ENCODE data around the gene RPS6KB2. TPM values are rescaled to one million over a fixed set of nuclear protein-coding genes. Genes with fewer than 3 reads are reported as not detected.

Gene RPS6KB2
- total RNA-seq, 2 donors from 2014 or later = 54.5 to 72.9 TPM

DNA sequence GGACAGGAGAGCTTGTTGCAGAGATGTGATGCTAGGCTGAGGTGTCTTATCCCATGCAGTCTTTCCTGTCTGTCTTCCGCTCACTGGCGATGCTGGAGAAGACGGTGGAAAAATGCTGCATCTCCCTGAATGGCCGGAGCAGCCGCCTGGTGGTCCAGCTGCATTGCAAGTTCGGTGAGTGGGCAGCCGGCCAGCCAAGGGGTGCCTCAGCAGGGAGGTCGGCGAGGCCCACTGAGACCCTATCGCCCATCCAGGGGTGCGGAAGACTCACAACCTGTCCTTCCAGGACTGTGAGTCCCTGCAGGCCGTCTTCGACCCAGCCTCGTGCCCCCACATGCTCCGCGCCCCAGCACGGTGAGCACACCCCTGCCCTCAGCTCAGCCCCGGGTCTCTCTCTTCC lies 34.9 kb upstream of the RPS6KB2 start:
- Histone ChIP-seq H3K36me3 (peaks cover 3 to 4% of the 10 kb centered on the region in 2 donors), H3K27me3 (replicated peaks; ENCODE audit: insufficient read depth) (no peaks in the 10 kb centered on the region), H3K9me3 (no peaks in the 10 kb centered on the region), H3K4me1 (replicated peaks) (peaks cover 6% of the 10 kb centered on the region), H3K4me3 (no peak overlapping the region), H3K27ac (no peak overlapping the region)
- 90% methylated on average over 18 of the region's 18 CpGs for WGBS
- TF ChIP-seq POLR2A (IDR thresholded peaks at IDR 0.05) = no peak
- no peak for DNase-seq (ENCODE audit: low spot score)
- intact Hi-C loops (cut with DNase I) = no loop called here

DNA sequence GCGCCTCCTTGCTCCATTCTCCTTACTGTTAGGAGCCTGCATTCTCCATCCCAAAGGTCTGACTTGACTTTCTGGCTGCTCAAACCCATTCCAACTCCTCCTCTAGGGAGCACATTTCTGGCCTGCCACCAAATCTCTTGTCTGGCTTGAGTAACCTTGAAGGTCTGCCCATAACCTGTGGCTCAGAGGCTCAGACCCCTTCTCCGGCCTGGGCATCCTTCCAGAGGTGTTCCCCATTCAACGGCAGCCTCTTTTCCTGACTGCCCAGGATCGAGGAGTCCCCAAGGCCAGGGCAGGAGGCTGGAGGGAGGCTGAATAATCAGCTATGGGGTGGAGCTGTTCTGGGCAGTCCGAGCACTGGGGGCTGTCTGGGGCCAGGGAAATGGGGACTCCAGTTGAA lies 34.3 kb upstream of the RPS6KB2 start:
- TF ChIP-seq POLR2A (IDR thresholded peaks at IDR 0.05) (no peak), POLR2AphosphoS5 (IDR thresholded peaks at IDR 0.05) (no peak)
- TF ChIP-seq, protein P1, sequence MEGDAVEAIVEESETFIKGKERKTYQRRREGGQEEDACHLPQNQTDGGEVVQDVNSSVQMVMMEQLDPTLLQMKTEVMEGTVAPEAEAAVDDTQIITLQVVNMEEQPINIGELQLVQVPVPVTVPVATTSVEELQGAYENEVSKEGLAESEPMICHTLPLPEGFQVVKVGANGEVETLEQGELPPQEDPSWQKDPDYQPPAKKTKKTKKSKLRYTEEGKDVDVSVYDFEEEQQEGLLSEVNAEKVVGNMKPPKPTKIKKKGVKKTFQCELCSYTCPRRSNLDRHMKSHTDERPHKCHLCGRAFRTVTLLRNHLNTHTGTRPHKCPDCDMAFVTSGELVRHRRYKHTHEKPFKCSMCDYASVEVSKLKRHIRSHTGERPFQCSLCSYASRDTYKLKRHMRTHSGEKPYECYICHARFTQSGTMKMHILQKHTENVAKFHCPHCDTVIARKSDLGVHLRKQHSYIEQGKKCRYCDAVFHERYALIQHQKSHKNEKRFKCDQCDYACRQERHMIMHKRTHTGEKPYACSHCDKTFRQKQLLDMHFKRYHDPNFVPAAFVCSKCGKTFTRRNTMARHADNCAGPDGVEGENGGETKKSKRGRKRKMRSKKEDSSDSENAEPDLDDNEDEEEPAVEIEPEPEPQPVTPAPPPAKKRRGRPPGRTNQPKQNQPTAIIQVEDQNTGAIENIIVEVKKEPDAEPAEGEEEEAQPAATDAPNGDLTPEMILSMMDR (IDR thresholded peaks at IDR 0.05) = no peak
- no peak for DNase-seq (ENCODE audit: low spot score)
- Histone ChIP-seq H3K4me3 (no peak overlapping the region), H3K9me3 (no peaks in the 10 kb centered on the region), H3K27me3 (replicated peaks; ENCODE audit: insufficient read depth) (no peaks in the 10 kb centered on the region), H3K4me1 (replicated peaks) (peaks cover 6% of the 10 kb centered on the region), H3K36me3 (peaks cover 6 to 9% of the 10 kb centered on the region in 2 donors), H3K27ac (no peak overlapping the region)
- intact Hi-C loops (cut with DNase I) = no loop called here
- 84% methylated on average over 5 of the region's 5 CpGs for WGBS

DNA sequence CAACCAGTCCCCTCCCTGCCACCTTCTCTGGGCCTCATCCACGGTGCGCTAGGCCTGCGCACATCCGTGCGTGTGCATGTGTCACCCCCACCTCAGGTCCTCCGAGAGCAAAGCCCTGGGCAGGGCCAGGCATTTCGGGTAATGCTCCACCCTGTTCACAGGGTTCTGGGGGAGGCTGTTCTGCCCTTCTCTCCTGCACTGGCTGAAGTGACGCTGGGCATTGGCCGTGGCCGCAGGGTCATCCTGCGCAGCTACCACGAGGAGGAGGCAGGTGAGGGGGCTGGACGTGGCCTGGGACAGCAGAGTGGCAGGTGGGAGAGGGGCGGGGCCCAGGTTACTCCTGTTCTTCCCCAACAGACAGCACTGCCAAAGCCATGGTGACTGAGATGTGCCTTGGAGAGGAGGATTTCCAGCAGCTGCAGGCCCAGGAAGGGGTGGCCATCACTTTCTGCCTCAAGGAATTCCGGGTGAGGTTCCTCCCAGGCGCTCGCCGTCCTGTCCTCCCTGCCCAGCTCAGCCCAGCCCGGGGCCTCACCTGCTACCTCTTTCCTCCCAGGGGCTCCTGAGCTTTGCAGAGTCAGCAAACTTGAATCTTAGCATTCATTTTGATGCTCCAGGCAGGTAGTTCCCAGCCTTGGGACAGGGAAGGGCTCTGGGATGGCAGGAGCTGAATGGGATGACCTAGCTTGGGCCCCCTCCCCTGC lies 32.6 kb upstream of the RPS6KB2 start:
- intact Hi-C loops (cut with DNase I) = no loop called here
- Histone ChIP-seq H3K36me3 (peaks cover 6 to 13% of the 10 kb centered on the region in 2 donors), H3K4me1 (replicated peaks) (peaks cover 20% of the 10 kb centered on the region), H3K27me3 (replicated peaks; ENCODE audit: insufficient read depth) (no peaks in the 10 kb centered on the region), H3K9me3 (no peaks in the 10 kb centered on the region), H3K27ac (no peak overlapping the region), H3K4me3 (no peak overlapping the region)
- no peak for TF ChIP-seq POLR2A (IDR thresholded peaks at IDR 0.05)
- TF ChIP-seq, protein P1 (IDR thresholded peaks at IDR 0.05) = no peak
- TF ChIP-seq POLR2AphosphoS5 (IDR thresholded peaks at IDR 0.05) = no peak
- DNase-seq (ENCODE audit: low spot score) = no peak
- 80% methylated on average over 19 of the region's 19 CpGs for WGBS

DNA sequence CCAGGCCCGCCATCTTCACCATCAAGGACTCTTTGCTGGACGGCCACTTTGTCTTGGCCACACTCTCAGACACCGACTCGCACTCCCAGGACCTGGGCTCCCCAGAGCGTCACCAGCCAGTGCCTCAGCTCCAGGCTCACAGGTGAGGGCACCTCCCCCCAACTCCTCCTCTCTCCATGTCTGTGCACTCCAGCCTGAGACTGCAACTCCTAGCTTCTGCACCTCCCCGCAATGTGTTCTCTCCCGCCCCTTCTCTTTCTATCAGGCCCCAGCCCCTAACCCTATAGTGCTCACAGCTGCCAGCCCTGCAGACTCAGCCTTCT lies 32.1 kb upstream of the RPS6KB2 start:
- no peaks in the 10 kb centered on the region for H3K9me3 ChIP-seq
- H3K36me3 ChIP-seq = peaks cover 6 to 13% of the 10 kb centered on the region in 2 donors
- no peak for TF ChIP-seq POLR2A (IDR thresholded peaks at IDR 0.05)
- TF ChIP-seq POLR2AphosphoS5 (IDR thresholded peaks at IDR 0.05) = no peak
- TF ChIP-seq, protein P1 (IDR thresholded peaks at IDR 0.05) = no peak
- WGBS = 85% methylated on average over 7 of the region's 7 CpGs
- no peaks in the 10 kb centered on the region for H3K27me3 ChIP-seq (replicated peaks; ENCODE audit: insufficient read depth)
- DNase-seq (ENCODE audit: low spot score) = no peak
- no peak overlapping the region for H3K4me3 ChIP-seq
- no peak overlapping the region for H3K27ac ChIP-seq
- H3K4me1 ChIP-seq (replicated peaks) = peaks cover 22% of the 10 kb centered on the region
- intact Hi-C loops (cut with DNase I) = no loop called here

DNA sequence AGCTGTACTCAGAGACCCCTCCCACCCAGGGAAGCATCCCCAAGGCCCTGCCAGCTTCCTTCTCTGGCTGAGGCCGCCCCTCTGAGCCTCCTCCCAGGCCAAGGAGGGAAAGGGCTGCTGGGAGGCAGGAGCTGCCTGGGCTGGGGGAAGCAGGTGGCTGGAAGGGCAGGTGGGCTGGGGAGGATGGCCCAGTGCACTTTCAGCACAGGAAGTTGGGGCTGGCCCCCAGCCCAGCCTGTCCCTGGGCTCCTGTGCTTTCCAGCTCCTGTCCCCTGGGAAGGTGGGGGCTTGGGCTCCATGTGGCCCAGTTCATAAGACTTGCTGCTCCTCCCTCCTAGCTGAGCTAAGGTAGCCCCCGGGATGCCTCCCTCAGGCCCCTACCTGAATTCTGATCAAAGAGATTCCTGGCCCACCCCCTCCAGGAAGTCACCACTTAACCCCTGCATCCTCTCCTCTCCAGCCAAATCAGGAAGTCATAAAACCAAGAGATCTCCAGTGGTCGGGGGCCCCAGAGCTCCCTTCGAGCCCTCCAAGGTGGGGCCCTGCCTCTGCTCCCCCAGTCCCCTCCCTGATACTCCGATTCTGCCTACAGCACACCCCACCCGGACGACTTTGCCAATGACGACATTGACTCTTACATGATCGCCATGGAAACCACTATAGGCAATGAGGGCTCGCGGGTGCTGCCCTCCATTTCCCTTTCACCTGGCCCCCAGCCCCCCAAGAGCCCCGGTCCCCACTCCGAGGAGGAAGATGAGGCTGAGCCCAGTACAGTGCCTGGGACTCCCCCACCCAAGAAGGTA lies 31.5 kb upstream of the RPS6KB2 start:
- Histone ChIP-seq H3K27me3 (replicated peaks; ENCODE audit: insufficient read depth) (no peaks in the 10 kb centered on the region), H3K4me1 (replicated peaks) (peaks cover 22% of the 10 kb centered on the region), H3K27ac (no peak overlapping the region), H3K4me3 (no peak overlapping the region), H3K36me3 (peaks cover 6 to 13% of the 10 kb centered on the region in 2 donors), H3K9me3 (no peaks in the 10 kb centered on the region)
- TF ChIP-seq POLR2AphosphoS5 (IDR thresholded peaks at IDR 0.05) (no peak), POLR2A (IDR thresholded peaks at IDR 0.05) (no peak)
- TF ChIP-seq, protein P1 (IDR thresholded peaks at IDR 0.05) = no peak
- intact Hi-C loops (cut with DNase I) = no loop called here
- DNase-seq (ENCODE audit: low spot score) = no peak
- 39% methylated on average over 13 of the region's 13 CpGs for WGBS

Data from prostate gland (tissue), 2 donors.